Aorta (tissue), 5 donors: ENCODE data around the gene RRAS2. TPM values are rescaled to one million over a fixed set of nuclear protein-coding genes. Genes with fewer than 3 reads are reported as not detected.

ENCODE experiments used
- ATAC-seq: fragments of 200-7000 bp; cut with Tn5 transposase; one replicate; pipeline ENCODE4 v1.9.1; 2022; ENCODE audit warnings: moderate library complexity; ENCODE audit not compliant: low FRiP score
- DNase-seq, 2 donors: peaks; one replicate each; pipeline ENCODE4 v3.0.0-alpha.2; 2020
- H3K27ac ChIP-seq, 2 donors: one replicate each; pipeline ENCODE4 v1.5.1; 2013; ENCODE audit warnings: low read length in 2 of 2, mild to moderate bottlenecking in 2 of 2, moderate library complexity in 2 of 2, control low read depth in 1 of 2, inconsistent platforms in 1 of 2, low read depth in 1 of 2
- H3K27me3 ChIP-seq, 2 donors: one replicate each; pipeline ENCODE4 v1.6.1; 2013; ENCODE audit warnings: control low read depth in 1 of 2, low read length in 1 of 2, mild to moderate bottlenecking in 1 of 2, moderate library complexity in 1 of 2; ENCODE audit not compliant: insufficient read depth in 2 of 2, control insufficient read depth in 1 of 2
- H3K36me3 ChIP-seq, 2 donors: one replicate each; pipeline ENCODE4 v1.6.1; 2013; ENCODE audit warnings: control low read depth in 1 of 2, low read length in 1 of 2, mild to moderate bottlenecking in 1 of 2; ENCODE audit not compliant: insufficient read depth in 2 of 2, control insufficient read depth in 1 of 2
- H3K4me1 ChIP-seq, 2 donors: one replicate each; pipeline ENCODE4 v1.6.1; 2013; ENCODE audit warnings: low read length in 2 of 2, control low read depth in 1 of 2, mild to moderate bottlenecking in 1 of 2, moderate library complexity in 1 of 2; ENCODE audit not compliant: insufficient read depth in 2 of 2, control insufficient read depth in 1 of 2
- H3K4me3 ChIP-seq, 2 donors: one replicate each; pipeline ENCODE4 v1.5.1; 2013; ENCODE audit warnings: low read length in 2 of 2, control low read depth in 1 of 2, mild to moderate bottlenecking in 1 of 2
- H3K9me3 ChIP-seq: one replicate; pipeline ENCODE4 v1.6.1; 2013; ENCODE audit warnings: mild to moderate bottlenecking, low read length; ENCODE audit not compliant: control insufficient read depth
- WGBS, 2 donors: extraction: QIAGEN DNeasy Blood & Tissue Kit; methylation state at CpG; one replicate each; pipeline ENCODE4 v1.1.7; 2013; 5-methylcytosine and 5-hydroxymethylcytosine counted together
- intact Hi-C, 2 donors: fragments of 100-400 bp; cut with DNase I; formaldehyde crosslinking; loops; one replicate each; pipeline versions ENCODE4 v1.14.2 to v1.15.0; 2022
- polyA plus RNA-seq, 2 donors: library from polyadenylated mRNA; stranded (reverse); fragments of 200-250 nt; gene quantifications; one replicate each; pipeline ENCODE4 v1.2.3, GENCODE V29; 2013
- total RNA-seq, 2 donors: library from RNA; stranded (reverse); fragmentation: NEBNext Ultra II Directional; extraction: Animal tissue kit (Norgen Biotek cat#: 25700); gene quantifications; one replicate each; pipeline ENCODE4 v1.2.1, GENCODE V29; 2021
- donor health status: healthy with polysubstance abuse.
- donor health status: Bipolar disorder and iron deficiency.
- donor health status: DM: no; HTN: no; CAD: no.
- donor health status: DM: no; HTN: no; CAD: no.
- donor health status: DM: yes; HTN: yes; CAD: no.

RRAS2 gene
- total and polyA plus RNA-seq, 4 donors: 18.0 to 46.7 (median 27.9) TPM

- H3K27ac ChIP-seq: no peak overlapping the region
- no peak for ATAC-seq
- H3K36me3 ChIP-seq: no peaks in the 10 kb centered on the region
- no peaks in the 10 kb centered on the region for H3K9me3 ChIP-seq
- no peak overlapping the region for H3K4me3 ChIP-seq
- intact Hi-C loops: loop anchor here (5.0 to 10.0 kb wide), 2 partner anchors 101 to 104 kb away; no protein-coding TSS in a partner anchor
- DNase-seq: no peak
- H3K27me3 ChIP-seq: no peaks in the 10 kb centered on the region
- WGBS, 2 donors: 48 to 59% methylated on average over 5 of the region's 5 CpGs
- no peaks in the 10 kb centered on the region for H3K4me1 ChIP-seq
Measured at GRCh38 chr11:14248580-14248981, 110.4 kb downstream of the RRAS2 start.

DNA sequence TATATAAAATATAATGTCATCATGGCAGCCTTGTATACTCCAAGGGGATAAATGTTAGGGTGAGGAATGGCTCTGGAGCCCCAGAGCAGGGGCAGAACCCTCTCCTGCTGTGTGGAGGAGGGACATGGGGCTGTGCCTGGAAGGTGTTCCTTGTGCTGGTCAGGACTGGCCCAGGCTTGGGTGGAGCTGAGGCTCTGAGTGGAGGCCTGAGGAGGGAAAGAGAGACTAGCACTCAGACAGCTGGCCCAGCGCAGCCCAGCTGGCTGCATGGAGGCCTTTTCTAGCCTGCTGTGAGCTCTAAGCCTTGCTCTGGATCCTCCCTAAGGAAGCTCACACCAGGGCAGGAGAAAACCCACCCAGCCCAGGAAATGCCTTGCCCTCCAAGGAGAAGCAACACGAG, 113.5 kb downstream of the RRAS2 start:
- intact Hi-C loops: loop anchor here (5.0 to 10.0 kb wide), 2 partner anchors 98 to 101 kb away; no protein-coding TSS in a partner anchor
- WGBS, 2 donors: 81 to 88% methylated on average over 2 of the region's 2 CpGs
- ATAC-seq: no peak

DNA sequence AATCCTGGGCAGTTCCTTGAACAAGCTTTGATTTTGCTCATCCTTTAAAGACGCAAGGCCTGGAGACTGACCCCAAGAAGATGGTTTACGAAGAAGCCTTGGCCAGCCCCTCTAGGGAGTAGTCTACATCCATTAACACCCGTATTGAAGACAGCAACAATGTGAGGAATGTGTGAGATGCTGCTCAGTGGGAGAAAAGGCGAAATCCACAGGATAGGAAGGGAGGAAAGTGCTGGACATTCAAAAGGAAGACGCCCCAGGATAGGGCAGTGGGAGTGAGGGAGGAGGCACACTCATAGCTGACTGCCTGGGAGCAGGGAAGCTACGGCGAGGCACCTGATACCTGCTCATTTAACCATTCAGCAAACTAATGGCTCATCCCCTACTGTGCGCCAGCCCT, 114.1 kb downstream of the RRAS2 start:
- no peaks in the 10 kb centered on the region for H3K27me3 ChIP-seq
- no peaks in the 10 kb centered on the region for H3K4me1 ChIP-seq
- H3K27ac ChIP-seq: no peak overlapping the region
- intact Hi-C loops: loop anchor here (5.0 to 10.0 kb wide), 2 partner anchors 98 to 100 kb away; no protein-coding TSS in a partner anchor
- DNase-seq: no peak
- WGBS, 2 donors: 85 to 90% methylated on average over 8 of the region's 8 CpGs
- H3K9me3 ChIP-seq: no peaks in the 10 kb centered on the region
- ATAC-seq: no peak
- H3K4me3 ChIP-seq: no peak overlapping the region
- no peaks in the 10 kb centered on the region for H3K36me3 ChIP-seq

More for the DNA sequence above, 113.5 kb downstream of the RRAS2 start:
- H3K4me3 ChIP-seq: no peak overlapping the region
- H3K4me1 ChIP-seq: no peaks in the 10 kb centered on the region
- no peak for DNase-seq
- no peaks in the 10 kb centered on the region for H3K9me3 ChIP-seq
- no peak overlapping the region for H3K27ac ChIP-seq
- H3K27me3 ChIP-seq: no peaks in the 10 kb centered on the region
- H3K36me3 ChIP-seq: no peaks in the 10 kb centered on the region

- no peaks in the 10 kb centered on the region for H3K4me1 ChIP-seq
- no peak overlapping the region for H3K27ac ChIP-seq
- H3K36me3 ChIP-seq: no peaks in the 10 kb centered on the region
- ATAC-seq: no peak
- WGBS, 2 donors: 85 to 89% methylated on average over 4 of the region's 4 CpGs
- no peak overlapping the region for H3K4me3 ChIP-seq
- no peaks in the 10 kb centered on the region for H3K27me3 ChIP-seq
- DNase-seq: no peak
- no peaks in the 10 kb centered on the region for H3K9me3 ChIP-seq
- intact Hi-C loops: loop anchor here in 1 of 2 donors (10.0 kb wide), 1 partner anchor 98 kb away; no protein-coding TSS in a partner anchor
Measured at GRCh38 chr11:14242733-14243132, 116.2 kb downstream of the RRAS2 start.

GRCh38 chr11:14242187-14242586, 116.8 kb downstream of the RRAS2 start:
- Histone ChIP-seq H3K27ac (no peak overlapping the region), H3K9me3 (no peaks in the 10 kb centered on the region), H3K4me3 (no peak overlapping the region), H3K36me3 (no peaks in the 10 kb centered on the region), H3K4me1 (no peaks in the 10 kb centered on the region), H3K27me3 (no peaks in the 10 kb centered on the region)
- WGBS, 2 donors: 54 to 58% methylated on average over 4 of the region's 4 CpGs
- DNase-seq (no peak), ATAC-seq (no peak)
- intact Hi-C loops: loop anchor here in 1 of 2 donors (10.0 kb wide), 1 partner anchor 97 kb away; no protein-coding TSS in a partner anchor

DNA sequence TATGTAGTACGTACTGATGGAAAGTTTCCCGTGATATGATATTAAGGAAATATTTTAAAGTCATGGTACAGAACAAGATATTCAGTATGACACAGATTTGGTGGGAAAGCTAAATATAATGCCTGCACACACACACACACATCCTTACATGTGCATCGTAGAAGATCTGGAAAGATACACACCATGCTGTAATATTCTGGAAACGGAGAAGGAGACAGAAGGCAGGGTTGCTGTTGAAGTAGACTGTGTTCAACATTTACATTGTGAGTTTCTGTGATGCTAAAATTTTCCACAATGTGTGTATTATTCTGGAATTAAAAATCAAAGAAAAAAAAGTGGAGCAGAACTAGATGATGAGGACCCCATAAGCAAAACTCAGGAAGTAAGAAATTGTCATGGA, 118.0 kb downstream of the RRAS2 start:
- Histone ChIP-seq H3K27me3 (no peaks in the 10 kb centered on the region), H3K4me3 (no peak overlapping the region), H3K36me3 (no peaks in the 10 kb centered on the region), H3K27ac (no peak overlapping the region), H3K4me1 (no peaks in the 10 kb centered on the region), H3K9me3 (no peaks in the 10 kb centered on the region)
- intact Hi-C loops: loop anchor here in 1 of 2 donors (10.0 kb wide), 1 partner anchor 96 kb away; no protein-coding TSS in a partner anchor
- 83 to 86% methylated on average over 4 of the region's 4 CpGs for WGBS, 2 donors
- DNase-seq (no peak), ATAC-seq (no peak)

GRCh38 chr11:14240221-14240620, 118.8 kb downstream of the RRAS2 start:
- H3K27me3 ChIP-seq: no peaks in the 10 kb centered on the region
- no peaks in the 10 kb centered on the region for H3K4me1 ChIP-seq
- intact Hi-C loops: loop anchor here in 1 of 2 donors (10.0 kb wide), 1 partner anchor 95 kb away; no protein-coding TSS in a partner anchor
- H3K36me3 ChIP-seq: no peaks in the 10 kb centered on the region
- ATAC-seq (no peak), DNase-seq (no peak)
- H3K9me3 ChIP-seq: no peaks in the 10 kb centered on the region
- H3K27ac ChIP-seq: no peak overlapping the region
- H3K4me3 ChIP-seq: no peak overlapping the region

- no peak for ATAC-seq
- H3K36me3 ChIP-seq: no peaks in the 10 kb centered on the region
- peak in 1 of 2 donors; percentile 55 for DNase-seq
- H3K4me1 ChIP-seq: no peaks in the 10 kb centered on the region
- 79 to 80% methylated on average over 9 of the region's 9 CpGs for WGBS, 2 donors
- intact Hi-C loops: no loop called here
- no peak overlapping the region for H3K27ac ChIP-seq
- H3K27me3 ChIP-seq: no peaks in the 10 kb centered on the region
- no peaks in the 10 kb centered on the region for H3K9me3 ChIP-seq
- H3K4me3 ChIP-seq: no peak overlapping the region
Measured at GRCh38 chr11:14237444-14237961, 121.5 kb downstream of the RRAS2 start.

DNA sequence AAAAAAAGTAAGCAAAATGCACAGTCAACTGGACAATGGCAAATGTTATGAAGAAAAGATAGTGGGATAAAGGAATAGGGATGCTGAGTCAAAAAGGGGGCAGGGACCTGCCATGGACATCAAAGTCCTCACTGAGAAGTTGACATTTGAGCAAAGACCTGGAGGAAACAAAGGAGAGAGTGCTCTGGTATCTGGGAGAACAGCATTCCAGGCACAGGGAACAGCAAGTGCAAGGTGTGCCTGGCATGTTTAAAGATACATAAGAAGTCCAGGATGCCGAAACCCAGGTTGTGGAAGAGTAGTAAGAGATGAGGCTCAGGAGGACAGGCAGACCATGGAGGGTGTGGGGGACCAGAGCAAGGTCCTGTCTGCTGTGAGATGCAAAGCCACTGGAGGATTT, 123.3 kb downstream of the RRAS2 start:
- no peaks in the 10 kb centered on the region for H3K4me1 ChIP-seq
- no peak overlapping the region for H3K4me3 ChIP-seq
- WGBS, 2 donors: 91 to 94% methylated on average over 1 of the region's 1 CpG
- H3K36me3 ChIP-seq: no peaks in the 10 kb centered on the region
- no peaks in the 10 kb centered on the region for H3K9me3 ChIP-seq
- no peak overlapping the region for H3K27ac ChIP-seq
- ATAC-seq (no peak), DNase-seq (no peak)
- no peaks in the 10 kb centered on the region for H3K27me3 ChIP-seq
- intact Hi-C loops: no loop called here
